Measurements from ENCODE around the gene PTPRN2. TPM values are rescaled to one million over a fixed set of nuclear protein-coding genes. Genes with fewer than 3 reads are reported as not detected.

PTPRN2 gene
- total RNA-seq, 1 experiment from 2014 or later, result 0.16 TPM

DNA sequence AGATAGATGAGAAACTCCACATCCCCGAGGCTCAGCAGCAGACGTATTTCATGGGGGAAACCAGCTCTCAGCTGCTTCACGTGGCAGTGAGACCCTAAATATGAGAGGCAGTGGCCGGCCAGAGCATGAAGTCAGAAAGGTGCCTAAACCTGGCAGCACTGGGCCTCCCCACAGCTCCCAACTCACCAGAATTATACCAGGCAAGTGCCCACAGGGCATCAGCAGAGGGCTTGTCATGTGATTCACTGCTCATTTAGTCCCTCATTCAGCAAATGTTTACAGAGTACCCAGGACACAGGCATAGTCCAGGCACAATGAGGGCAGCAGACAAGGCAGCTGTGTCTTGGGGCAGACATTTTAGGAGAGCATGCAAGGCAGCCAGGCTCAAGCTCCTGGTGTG, 212.6 kb downstream of the PTPRN2 start:
- no peak for DNase-seq (ENCODE audit: low read depth, low spot score)
- in situ Hi-C loops (cut with HindIII; ENCODE audit: low pct_unique_long_range_greater_than_20kb, low sequenced_read_pairs), result no loop called here

DNA sequence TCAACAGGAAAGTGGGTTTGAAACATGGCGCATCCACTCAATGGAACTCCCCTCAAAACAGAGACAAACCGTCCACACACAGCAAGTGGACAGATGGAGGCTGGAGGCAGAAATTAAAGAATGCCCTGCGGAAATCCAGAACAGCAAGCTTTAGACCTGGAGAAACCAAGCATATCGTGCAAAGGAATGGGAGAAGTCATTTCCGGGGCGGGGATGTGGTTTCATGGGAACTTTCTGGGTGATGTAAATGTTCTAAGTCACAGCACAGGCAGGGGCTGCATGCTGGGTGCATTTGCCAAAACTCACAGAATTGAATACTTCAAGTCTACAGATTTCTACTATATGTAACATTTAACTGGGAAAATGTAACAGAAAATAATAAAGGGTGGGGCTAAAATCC, 213.0 kb downstream of the PTPRN2 start:
- in situ Hi-C loops (cut with HindIII; ENCODE audit: low pct_unique_long_range_greater_than_20kb, low sequenced_read_pairs), result no loop called here
- DNase-seq (ENCODE audit: low read depth, low spot score), result peak; percentile 25

DNA sequence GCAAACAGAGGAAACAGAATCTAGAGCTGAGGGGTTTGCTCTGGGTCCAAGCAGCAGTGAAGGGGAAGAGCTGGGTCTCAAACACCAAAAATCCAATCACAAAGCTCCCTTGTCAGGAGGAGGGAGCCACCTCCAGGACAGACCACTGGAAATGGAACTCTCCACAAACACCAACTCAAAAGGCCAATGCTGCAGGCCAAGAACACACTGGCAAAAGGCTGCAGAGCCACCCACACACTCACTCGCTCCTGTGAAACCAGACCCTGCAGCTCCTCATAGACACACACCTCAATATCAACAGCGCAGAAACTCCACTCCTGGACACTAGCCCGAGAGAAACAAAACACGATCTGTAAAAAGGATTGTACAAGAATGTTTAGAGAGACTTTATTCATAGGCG, 213.5 kb downstream of the PTPRN2 start:
- in situ Hi-C loops (cut with HindIII; ENCODE audit: low pct_unique_long_range_greater_than_20kb, low sequenced_read_pairs), result no loop called here
- no peak for DNase-seq (ENCODE audit: low read depth, low spot score)

DNA sequence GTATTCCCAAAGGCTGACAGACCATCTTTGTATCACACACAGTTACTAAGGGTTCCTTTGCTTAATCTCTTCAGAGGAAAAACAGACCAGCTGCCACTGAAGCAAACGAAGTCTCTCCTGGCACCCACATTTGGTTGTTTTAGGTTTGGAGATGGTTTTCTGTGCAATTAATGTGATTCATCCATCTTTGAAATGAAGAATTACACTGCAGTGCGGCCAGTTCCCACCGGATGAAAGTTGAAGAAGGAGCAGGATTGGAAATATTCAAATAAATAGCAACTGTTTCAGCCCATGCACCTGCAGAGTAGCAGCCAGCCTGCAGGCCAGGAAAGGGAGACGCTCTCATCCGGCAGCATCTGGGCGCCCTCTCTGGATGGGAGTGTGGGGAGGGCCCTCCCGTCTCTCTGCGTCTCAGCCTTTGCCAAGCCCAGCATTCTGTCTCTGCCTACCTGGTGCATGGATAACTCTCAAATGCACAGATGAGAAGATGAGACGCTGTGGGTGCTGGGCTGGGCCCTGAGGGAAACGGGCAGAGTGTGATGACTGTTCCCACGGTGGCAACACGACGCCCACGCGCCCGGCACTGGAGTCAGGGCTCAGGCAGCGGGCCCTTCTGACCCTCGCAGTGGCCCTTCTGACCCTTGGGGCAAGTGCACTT, 214.0 kb downstream of the PTPRN2 start:
- DNase-seq (ENCODE audit: low read depth, low spot score), result no peak
- in situ Hi-C loops (cut with HindIII; ENCODE audit: low pct_unique_long_range_greater_than_20kb, low sequenced_read_pairs), result no loop called here

DNA sequence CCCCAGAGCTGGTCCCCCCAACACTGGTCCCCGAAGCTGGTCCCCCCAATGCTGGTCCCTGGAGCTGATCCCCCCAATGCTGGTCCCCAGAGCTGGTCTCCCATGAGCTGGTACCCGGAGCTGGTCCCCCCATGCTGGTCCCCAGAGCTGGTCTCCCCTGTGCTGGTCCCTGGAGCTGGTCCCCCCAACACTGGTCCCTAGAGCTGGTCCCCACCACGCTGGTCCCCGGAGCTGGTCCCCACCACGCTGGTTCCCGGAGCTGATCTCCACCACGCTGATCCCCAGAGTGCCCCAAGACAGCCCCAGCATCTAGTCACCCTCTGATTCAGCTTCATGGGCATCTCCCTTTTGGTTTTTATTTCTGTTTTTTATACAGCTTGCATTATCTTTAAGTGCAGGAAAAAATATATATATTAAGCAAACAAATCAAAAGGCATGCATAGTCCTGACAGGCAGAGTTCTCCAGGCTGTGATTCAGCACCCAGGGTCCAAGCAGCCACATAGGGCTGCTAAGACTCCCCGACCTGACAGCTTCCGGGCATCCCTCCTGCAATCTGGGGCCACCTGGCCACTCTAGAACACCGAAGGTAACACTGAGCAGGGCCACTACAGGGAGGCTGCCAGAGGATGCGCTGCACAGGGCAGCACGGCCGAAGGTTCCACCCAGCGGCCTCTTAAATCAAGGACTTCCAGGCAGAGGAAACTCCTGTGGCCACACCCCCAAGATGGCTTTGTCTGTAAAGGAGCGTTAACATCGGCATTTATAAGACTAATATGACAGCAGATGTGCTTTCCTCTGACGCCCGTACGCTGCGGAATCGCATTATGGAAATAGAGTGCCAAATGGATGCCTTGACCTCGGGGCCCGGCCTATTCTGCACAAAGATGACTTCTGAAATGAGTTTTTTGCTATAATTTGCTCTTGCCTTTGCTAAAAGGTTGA, 215.0 kb downstream of the PTPRN2 start:
- DNase-seq (ENCODE audit: low read depth, low spot score), result no peak
- in situ Hi-C loops (cut with HindIII; ENCODE audit: low pct_unique_long_range_greater_than_20kb, low sequenced_read_pairs), result no loop called here

DNA sequence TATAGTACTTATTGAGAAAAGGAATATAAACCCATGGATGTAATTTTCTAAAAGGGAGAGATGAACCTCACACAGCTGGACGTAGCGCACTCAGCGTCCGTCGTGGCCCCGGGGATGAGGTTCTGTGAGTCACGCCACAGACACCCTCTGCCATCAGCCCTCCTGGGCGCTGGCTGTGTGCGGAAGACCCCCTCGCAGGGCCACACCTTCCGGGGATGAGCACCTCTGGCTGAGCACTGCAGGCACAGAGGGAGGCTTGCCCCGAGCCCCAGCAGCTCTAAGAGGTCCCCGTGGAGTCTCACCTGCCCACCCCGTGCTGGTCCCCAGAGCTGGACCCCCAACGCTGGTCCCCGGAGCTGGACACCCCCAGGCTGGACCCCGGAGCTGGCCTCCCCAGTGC, 215.8 kb downstream of the PTPRN2 start:
- in situ Hi-C loops (cut with HindIII; ENCODE audit: low pct_unique_long_range_greater_than_20kb, low sequenced_read_pairs), result no loop called here
- DNase-seq (ENCODE audit: low read depth, low spot score), result no peak

DNA sequence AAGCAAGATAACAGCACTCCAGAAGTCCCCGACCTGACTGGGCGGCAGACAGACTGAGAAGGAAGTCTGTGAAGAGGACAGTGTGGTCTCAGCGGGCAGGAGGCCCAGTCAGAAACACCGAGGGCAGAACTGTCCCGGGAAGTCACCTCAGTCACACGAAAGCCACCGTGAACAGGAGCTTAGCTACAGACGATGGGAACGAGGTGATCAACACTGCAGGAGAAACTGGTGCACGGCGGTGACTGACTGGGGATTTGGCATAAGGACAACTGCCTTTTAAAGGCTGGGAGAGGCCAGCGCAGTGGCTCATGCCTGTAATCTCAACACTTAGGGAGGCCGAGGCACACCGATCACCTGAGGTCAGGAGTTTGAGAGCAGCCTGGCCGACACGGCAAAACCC, 217.8 kb downstream of the PTPRN2 start:
- in situ Hi-C loops (cut with HindIII; ENCODE audit: low pct_unique_long_range_greater_than_20kb, low sequenced_read_pairs), result no loop called here
- DNase-seq (ENCODE audit: low read depth, low spot score), result no peak

DNA sequence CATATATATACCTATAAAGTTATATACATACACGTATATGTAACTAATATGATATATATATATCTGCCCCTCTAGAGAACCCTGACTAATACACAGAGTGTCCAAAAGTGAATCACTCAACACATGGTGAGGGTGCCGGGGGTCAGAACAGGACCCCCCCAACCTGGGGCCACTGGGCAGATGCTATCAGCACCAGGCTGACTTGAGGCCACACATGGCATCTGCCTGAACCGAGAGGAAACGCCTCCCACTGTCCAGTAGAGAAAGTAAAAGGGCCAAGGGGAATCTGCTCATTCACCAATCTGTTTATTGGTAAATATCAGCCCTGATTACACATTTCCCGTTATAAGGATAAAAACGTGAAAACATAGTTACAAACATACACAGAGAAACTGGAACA, 218.3 kb downstream of the PTPRN2 start:
- in situ Hi-C loops (cut with HindIII; ENCODE audit: low pct_unique_long_range_greater_than_20kb, low sequenced_read_pairs), result no loop called here
- no peak for DNase-seq (ENCODE audit: low read depth, low spot score)

DNA sequence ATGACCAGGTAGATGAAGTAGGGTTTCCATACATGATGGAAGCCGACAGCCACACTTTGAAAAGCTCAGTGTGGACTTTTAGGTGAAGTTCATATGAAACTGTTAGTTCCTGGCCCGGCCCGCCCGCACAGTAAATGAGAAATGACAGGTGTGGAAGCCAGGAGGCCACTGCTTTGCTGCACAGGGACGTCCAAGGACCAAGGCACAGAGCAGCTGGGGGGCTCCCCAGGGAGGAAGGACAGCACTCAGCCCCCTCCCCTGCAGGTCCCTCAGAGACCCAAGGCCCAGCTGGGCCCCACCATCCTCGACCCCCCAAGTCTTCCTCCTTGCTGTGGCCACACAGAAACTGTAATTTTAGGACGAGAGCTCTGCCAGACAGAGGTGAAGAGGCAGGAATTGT, 219.2 kb downstream of the PTPRN2 start:
- no peak for DNase-seq (ENCODE audit: low read depth, low spot score)
- in situ Hi-C loops (cut with HindIII; ENCODE audit: low pct_unique_long_range_greater_than_20kb, low sequenced_read_pairs), result no loop called here

DNA sequence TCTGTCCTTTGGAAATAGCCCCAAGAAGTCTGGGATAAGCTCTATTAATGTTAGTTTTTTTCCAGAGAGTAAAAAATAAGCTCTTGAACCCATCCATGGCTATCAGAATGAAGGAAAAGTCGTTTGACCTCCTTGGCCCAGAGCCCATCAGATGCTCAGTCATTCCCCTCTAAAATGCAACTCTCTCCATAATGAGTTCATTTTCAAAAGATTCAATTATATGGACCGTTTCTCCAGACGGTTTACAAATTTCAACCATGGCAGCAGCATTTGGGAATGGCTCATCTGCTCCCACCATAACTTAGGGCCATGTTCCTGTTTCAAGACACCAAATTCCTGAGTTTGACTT, 220.0 kb downstream of the PTPRN2 start:
- no peak for DNase-seq (ENCODE audit: low read depth, low spot score)
- in situ Hi-C loops (cut with HindIII; ENCODE audit: low pct_unique_long_range_greater_than_20kb, low sequenced_read_pairs), result no loop called here

DNA sequence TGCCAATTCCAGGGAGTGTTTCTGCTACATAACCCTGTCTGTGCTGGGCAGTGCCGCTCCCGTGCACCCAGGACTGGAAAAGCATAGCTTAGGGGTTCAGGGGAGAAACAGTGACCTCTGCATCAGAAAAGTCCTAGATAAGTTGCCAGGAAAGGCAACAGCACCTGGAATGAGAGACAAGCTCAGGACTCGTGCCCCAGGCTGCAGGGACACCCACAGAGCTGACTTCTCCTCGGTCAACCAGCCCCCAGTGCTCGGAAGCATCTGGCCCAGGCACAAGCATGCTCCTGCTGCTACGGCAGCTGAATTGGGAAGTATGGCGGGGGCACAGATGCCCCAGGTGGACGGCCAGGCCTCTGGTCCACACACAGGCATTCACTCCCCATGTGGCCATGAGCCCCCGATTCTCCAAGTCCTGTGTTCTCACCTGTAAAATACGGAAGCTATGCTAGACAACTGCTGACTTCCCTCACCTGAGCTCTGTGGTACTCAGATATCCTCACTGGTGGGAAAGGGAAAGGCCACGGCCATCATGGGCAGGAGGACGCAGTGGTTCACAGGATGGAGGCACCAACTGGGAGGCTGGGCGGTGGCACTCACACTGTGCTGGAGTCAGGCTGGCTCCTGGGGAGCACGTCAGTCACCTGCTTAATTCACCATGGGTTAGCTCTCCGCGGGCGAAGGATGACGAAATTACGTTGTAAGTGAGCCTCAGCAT, 220.5 kb downstream of the PTPRN2 start:
- in situ Hi-C loops (cut with HindIII; ENCODE audit: low pct_unique_long_range_greater_than_20kb, low sequenced_read_pairs), result no loop called here
- no peak for DNase-seq (ENCODE audit: low read depth, low spot score)

DNA sequence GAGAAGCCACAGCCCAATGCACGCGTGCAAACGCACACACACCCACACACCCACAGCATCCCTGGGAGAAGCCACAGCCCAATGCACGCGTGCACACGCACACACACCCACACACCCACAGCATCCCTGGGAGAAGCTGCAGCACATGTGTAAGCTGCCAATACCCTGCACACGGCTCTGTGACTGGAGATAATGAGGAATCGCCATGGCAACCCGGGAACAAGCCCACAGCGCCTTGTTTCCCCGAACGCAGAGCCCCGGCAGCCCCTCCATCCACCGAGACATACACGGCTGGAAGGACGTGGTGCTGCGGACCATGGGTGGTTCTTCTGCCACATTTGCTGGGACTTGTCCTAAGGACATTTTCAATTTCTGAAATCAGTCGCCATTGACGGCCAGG, 221.3 kb downstream of the PTPRN2 start:
- DNase-seq (ENCODE audit: low read depth, low spot score), result no peak
- in situ Hi-C loops (cut with HindIII; ENCODE audit: low pct_unique_long_range_greater_than_20kb, low sequenced_read_pairs), result no loop called here

DNA sequence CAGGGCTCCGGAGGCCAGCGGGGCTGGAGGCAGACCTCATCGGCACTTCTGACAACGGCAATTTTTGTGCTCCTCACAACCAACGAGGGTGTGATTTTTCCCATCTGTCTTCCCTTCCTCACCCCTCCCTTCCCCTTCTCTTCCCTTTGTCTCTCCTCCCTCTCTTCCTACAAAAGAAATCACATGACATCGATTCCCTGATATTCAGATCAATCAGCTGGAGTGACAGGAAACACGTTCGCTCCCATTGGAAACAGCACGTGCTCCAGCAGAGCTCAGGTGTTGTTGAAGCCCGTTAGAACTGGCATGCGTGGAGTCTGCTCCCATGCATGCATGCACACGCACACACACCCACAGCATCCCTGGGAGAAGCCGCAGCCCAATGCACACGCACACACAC, 222.4 kb downstream of the PTPRN2 start:
- DNase-seq (ENCODE audit: low read depth, low spot score), result no peak
- in situ Hi-C loops (cut with HindIII; ENCODE audit: low pct_unique_long_range_greater_than_20kb, low sequenced_read_pairs), result no loop called here

DNA sequence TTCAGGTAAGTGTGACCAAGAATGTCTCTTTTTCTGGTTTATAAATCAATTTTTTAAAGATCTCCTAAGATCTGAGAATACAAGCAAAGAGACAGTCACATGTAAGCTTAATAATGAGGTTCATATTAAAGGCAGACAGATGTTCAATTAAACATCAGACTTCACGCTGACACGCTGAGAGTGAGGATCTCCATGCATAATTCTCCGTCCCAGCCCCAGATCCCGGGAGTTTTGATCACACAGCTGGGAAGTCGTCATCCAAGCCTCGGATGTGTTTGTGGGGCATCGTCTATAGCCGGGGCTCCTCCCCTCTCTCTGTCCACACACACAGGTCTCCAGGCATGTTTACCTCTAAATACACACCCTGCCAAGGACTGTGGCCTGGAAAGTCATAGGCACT, 223.2 kb downstream of the PTPRN2 start:
- in situ Hi-C loops (cut with HindIII; ENCODE audit: low pct_unique_long_range_greater_than_20kb, low sequenced_read_pairs), result no loop called here
- DNase-seq (ENCODE audit: low read depth, low spot score), result no peak

DNA sequence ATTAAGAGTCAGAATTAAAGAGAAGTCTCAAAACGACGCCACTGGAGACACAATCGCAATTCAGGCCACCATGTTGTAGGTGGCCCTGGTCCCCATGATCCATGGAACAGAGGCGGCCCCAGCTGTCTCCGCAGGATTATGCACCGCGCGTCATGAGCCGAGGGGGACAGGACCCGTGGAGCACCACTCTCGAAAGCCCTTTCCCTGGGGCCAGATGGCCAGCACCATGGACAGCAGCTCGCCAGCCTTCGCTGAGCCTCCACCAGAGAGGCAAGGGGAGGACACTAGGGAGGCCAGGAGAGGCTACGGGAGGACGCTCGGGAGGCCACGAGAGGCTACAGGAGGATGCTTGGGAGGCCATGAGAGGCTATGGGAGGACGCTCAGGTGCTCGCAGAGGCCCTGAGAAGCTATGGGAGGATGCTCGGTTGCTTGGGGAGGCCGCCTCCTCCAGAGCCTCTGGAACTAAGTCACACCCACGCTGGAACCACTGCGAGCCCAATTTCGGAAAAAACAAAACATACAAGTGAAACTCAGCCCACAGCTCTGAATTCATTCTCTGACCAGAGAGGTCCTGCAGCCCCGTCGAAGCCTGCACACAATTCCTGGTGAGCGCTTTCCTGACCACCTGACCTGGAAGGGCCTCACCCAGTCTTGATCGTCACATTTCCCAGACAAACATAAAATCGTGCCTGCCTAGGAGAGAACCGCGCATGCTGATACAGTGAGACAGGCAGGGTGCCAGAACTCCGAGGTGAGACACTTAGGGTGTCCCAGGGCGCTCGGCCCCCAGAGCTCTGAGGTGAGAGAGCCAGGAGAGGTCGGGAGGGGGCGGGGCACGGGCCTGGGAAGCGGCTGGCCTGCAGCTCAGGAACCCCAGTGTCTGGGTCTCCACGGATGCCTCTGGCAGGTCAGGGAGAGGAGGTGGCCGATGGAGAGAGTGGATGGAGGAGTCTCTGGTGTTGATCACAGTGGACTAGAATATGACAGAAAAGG, 224.4 kb downstream of the PTPRN2 start:
- no peak for DNase-seq (ENCODE audit: low read depth, low spot score)
- in situ Hi-C loops (cut with HindIII; ENCODE audit: low pct_unique_long_range_greater_than_20kb, low sequenced_read_pairs), result no loop called here

DNA sequence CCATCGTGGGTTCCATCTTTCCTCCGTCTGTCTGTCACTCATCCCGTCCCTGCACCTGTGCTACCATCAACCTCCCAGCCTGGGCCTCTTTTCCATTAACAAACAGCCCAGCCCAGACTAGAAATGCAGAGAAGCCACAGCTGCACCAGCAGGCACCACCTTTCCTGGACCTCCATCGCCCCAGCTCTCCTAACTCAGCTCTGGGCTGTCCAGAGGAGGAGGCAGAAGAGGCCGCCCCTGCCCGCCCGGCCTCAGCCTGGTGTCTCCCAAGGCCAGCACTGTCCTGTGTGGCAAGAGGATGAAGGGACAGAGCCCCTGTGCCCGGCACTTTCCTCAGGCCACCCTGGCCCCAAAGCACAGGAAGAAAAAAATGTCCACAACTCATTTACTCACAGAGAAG, 225.6 kb downstream of the PTPRN2 start:
- no peak for DNase-seq (ENCODE audit: low read depth, low spot score)
- in situ Hi-C loops (cut with HindIII; ENCODE audit: low pct_unique_long_range_greater_than_20kb, low sequenced_read_pairs), result no loop called here

DNA sequence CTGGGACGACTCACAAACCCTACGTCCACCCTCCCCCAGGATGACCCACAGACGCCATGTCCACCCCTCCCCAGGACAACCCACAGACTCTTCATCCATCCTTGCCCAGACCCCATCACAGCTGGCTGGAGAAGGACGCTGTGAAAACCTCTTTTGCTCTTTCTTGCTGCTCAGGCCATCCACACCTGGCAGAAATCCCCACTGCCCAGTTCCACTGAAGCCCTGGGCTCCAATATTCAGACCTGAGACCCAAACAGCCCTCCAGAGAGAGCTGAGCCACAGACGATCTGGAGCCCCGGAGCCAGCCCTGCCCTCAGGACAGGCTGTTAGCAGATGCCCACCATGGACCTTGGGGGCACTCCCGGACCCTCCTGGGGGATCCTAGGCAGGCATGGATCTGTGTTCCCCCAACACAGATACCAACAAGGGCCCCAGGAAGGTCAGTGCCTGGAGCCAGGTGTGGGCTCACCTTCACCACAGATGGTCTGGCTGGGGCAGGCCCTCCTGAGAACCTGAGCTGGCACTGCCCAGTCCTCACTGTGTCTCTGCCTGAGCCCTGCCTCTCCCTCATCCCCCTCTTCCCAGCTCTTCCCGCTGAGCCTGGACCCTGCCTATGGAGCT, 226.2 kb downstream of the PTPRN2 start:
- in situ Hi-C loops (cut with HindIII; ENCODE audit: low pct_unique_long_range_greater_than_20kb, low sequenced_read_pairs), result no loop called here
- DNase-seq (ENCODE audit: low read depth, low spot score), result no peak

Data from SK-MEL-5 (cell line).